Progenitor cell of endocrine pancreas (in vitro differentiated cells): ENCODE results near the gene EML6. TPM values are rescaled to one million over a fixed set of nuclear protein-coding genes. Genes with fewer than 3 reads are reported as not detected.
A peak's percentile ranks its signal among the peaks of the same experiment; 100 is the strongest.

Source experiments
- DNase-seq: peaks from one replicate; pipeline ENCODE4 v3.0.0; 2021; ENCODE audit warnings: low spot score; ENCODE audit not compliant: unreplicated experiment
- H3K27ac Mint-ChIP-seq: 2 replicates; pipeline ENCODE4 v1.8.0; 2021; ENCODE audit warnings: mild to moderate bottlenecking, moderate library complexity, mixed read lengths
- H3K27me3 Mint-ChIP-seq: 2 replicates; pipeline ENCODE4 v1.8.0; 2021; ENCODE audit warnings: mixed read lengths
- H3K36me3 Mint-ChIP-seq: 2 replicates; pipeline ENCODE4 v1.8.0; 2022; ENCODE audit warnings: mixed read lengths; ENCODE audit not compliant: insufficient read depth
- H3K4me1 Mint-ChIP-seq: 2 replicates; pipeline ENCODE4 v1.8.0; 2021; ENCODE audit warnings: low read depth, mixed read lengths
- H3K4me3 Mint-ChIP-seq: 2 replicates; pipeline ENCODE4 v1.8.0; 2021; ENCODE audit warnings: low read depth, mild to moderate bottlenecking, moderate library complexity, mixed read lengths
- H3K9me3 Mint-ChIP-seq: 2 replicates; pipeline ENCODE4 v1.8.0; 2021; ENCODE audit warnings: low read depth, mixed read lengths
- total RNA-seq: library from RNA; stranded (reverse); gene quantifications from 2 replicates; pipeline ENCODE4 v1.2.1, GENCODE V29; 2021
- TF ChIP-seq, protein P1 (sequence below): fragments of 200-600 bp; sonication (generic); IDR thresholded peaks from one replicate; pipeline ENCODE4 v1.5.0; 2021; ENCODE audit warnings: antibody characterized with exemption, mild to moderate bottlenecking; ENCODE audit not compliant: unreplicated experiment

EML6 gene
- total RNA-seq, 1 donor from 2014 or later: 2.6 TPM

DNA sequence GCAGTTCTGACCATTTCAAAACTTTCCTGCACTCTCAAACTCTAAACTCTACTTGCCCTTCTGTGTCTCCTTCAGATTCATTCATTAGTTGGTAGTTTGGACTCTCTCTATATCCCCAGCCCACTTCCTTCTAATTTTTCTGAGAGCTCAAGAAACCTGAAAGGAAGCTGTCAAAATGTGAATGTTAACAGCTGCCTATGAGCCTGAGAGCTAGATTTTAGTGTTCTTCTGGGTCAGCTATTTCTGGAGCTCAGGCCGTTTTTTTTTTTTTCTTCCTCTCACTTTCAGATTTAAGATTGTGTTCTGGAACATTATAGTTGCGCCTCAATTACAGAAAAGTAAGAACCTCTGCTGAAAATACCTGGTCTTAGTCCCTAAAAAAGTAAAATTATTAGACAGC, 253.7 kb downstream of the EML6 start:
- Mint-ChIP-seq H3K4me1 (peaks cover 21% of the 10 kb centered on the region), H3K27ac (peak overlapping the region; percentile 84)
- TF ChIP-seq, protein P1, sequence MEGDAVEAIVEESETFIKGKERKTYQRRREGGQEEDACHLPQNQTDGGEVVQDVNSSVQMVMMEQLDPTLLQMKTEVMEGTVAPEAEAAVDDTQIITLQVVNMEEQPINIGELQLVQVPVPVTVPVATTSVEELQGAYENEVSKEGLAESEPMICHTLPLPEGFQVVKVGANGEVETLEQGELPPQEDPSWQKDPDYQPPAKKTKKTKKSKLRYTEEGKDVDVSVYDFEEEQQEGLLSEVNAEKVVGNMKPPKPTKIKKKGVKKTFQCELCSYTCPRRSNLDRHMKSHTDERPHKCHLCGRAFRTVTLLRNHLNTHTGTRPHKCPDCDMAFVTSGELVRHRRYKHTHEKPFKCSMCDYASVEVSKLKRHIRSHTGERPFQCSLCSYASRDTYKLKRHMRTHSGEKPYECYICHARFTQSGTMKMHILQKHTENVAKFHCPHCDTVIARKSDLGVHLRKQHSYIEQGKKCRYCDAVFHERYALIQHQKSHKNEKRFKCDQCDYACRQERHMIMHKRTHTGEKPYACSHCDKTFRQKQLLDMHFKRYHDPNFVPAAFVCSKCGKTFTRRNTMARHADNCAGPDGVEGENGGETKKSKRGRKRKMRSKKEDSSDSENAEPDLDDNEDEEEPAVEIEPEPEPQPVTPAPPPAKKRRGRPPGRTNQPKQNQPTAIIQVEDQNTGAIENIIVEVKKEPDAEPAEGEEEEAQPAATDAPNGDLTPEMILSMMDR: no peak

DNA sequence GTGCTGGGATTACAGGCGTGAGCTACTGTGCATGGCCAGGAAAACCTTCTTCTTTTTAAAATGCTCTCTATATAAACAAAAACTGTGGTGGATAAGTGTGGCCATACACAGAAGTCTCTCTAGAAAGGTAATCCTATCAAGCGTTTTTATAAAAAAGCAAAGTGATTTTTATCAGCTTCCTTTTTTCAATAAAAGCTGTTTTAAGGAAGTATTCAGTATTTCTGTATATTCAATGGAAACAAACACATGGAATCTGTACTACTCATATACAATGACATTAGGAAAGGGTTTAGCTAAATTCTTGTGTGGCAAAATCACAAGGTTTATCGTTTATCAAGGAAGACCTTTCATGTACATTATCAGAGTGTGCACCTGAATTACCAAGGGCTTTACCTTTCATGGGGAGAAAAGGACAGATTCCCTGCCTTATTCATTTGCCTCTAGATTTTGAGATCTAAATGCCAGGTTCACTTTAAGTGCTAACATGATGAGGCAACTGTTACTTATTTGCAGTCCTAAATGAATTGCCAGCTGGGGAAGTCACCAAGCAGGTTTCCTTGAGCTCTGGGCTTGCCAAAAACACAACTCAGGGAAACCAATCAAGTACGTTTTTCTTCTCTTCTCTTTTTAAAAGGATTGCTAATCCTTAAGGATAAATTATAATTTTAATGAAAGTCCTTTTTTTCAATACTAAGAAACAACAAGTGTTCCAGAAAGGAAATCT, 256.0 kb downstream of the EML6 start:
- no peaks in the 10 kb centered on the region for H3K27me3 Mint-ChIP-seq
- no peaks in the 10 kb centered on the region for H3K9me3 Mint-ChIP-seq
- TF ChIP-seq, protein P1: no peak
- no peak overlapping the region for H3K4me3 Mint-ChIP-seq
- peaks cover 25% of the 10 kb centered on the region for H3K4me1 Mint-ChIP-seq
- H3K36me3 Mint-ChIP-seq: peaks cover 19% of the 10 kb centered on the region
- peak overlapping the region; percentile 20 for H3K27ac Mint-ChIP-seq
- no peak for DNase-seq

More for the DNA sequence above, 253.7 kb downstream of the EML6 start:
- no peak overlapping the region for H3K4me3 Mint-ChIP-seq
- H3K27me3 Mint-ChIP-seq: no peaks in the 10 kb centered on the region
- peaks cover 19% of the 10 kb centered on the region for H3K36me3 Mint-ChIP-seq
- no peak for DNase-seq
- H3K9me3 Mint-ChIP-seq: no peaks in the 10 kb centered on the region

DNA sequence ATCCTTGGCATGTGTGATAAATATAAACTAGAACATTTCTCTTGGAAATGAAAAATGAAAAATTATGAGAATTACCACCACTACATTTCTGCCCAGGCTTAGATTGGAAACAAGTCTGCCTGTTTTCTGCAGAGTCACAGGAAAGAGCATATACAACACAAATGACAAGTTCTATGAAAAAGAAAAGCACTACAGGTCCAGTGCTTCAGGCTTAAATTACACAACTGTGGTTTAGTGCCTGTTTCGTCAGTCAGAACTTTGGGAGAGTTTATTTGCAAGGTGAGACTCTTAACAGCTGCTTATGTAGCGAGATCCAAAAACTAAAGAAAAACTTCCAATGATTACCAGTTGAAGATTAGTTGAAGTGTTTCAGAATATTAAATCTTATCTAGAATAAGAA, 257.9 kb downstream of the EML6 start:
- Mint-ChIP-seq H3K27me3 (no peaks in the 10 kb centered on the region), H3K4me1 (peaks cover 20% of the 10 kb centered on the region), H3K9me3 (no peaks in the 10 kb centered on the region), H3K27ac (peak overlapping the region; percentile 86), H3K36me3 (peaks cover 23% of the 10 kb centered on the region), H3K4me3 (no peak overlapping the region)
- DNase-seq: no peak
- TF ChIP-seq, protein P1: no peak

DNA sequence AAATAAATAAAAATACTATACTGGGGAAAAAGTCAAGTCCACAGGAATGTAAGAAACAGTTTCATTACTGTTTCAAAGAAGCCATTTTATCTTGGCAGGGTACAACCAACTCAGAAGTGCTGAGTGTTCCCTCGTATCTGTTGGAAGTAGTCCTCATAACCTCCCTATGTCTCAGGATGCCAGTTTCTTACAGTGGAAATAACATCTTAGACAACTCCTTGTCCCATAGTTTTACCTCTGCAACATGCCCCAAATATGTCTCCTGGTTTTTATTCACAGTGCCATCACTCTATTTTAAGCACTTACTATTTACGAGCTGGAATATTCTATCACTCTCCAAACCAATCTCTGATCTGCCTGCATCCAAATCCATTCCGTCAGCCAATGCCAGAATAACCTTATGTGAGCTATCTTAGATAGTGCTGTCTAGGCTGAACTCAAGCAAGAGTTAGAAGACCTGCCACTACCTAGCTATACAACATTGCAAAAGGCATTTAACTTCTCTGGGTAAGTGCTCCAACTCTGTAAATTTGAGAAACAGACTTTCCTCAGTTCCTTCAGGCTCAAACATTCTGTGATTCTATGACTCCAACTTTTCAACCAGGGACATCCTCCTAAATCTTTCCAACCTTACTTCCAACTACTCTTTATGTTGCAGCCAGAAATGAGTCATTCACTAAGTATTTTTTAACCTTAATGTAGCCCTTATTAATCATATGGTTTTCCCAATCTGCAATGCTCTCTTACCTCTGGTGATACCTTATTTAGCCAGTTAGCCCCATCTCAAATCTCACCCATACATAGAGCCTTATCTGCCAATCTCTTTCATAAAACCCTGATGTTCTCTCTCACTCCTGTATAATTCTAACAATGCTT, 260.1 kb downstream of the EML6 start:
- H3K27me3 Mint-ChIP-seq: no peaks in the 10 kb centered on the region
- TF ChIP-seq, protein P1: no peak
- H3K36me3 Mint-ChIP-seq: peaks cover 21% of the 10 kb centered on the region
- no peaks in the 10 kb centered on the region for H3K9me3 Mint-ChIP-seq
- peak overlapping the region; percentile 14 for H3K27ac Mint-ChIP-seq
- H3K4me3 Mint-ChIP-seq: no peak overlapping the region
- no peak for DNase-seq
- peaks cover 9% of the 10 kb centered on the region for H3K4me1 Mint-ChIP-seq

DNA sequence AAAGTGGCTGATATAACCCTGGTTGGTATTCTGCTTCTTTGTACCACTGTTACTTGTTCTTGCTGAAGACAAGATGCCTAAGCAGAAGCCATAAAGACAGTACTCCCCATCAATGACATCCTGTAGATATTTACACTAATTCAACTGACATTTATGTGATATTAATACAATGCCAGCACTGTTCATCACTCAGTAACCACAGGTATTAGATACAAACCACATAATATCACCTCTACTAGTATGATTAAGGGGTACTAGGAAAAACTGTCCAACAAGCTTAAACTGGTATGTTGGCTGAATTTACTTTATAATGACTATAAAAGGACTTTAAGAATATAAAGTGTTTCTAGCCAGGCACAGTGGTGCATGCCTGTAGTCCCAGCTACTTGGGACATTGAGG, 261.0 kb downstream of the EML6 start:
- no peak for DNase-seq
- no peak overlapping the region for H3K4me3 Mint-ChIP-seq
- peaks cover 21% of the 10 kb centered on the region for H3K36me3 Mint-ChIP-seq
- no peak overlapping the region for H3K27ac Mint-ChIP-seq
- TF ChIP-seq, protein P1: no peak
- no peaks in the 10 kb centered on the region for H3K9me3 Mint-ChIP-seq
- no peaks in the 10 kb centered on the region for H3K27me3 Mint-ChIP-seq
- peaks cover 12% of the 10 kb centered on the region for H3K4me1 Mint-ChIP-seq
